NCI-H345 treated with DMSO at 0.1 percent for 48 hours (cell line): Measurements from ENCODE around the gene AFDN.
A peak's percentile ranks its signal among the peaks of the same experiment; 100 is the strongest.
"Not testable (repeated sequence)": the region's sequence is repeated elsewhere in the genome, so short reads cannot be mapped to it uniquely, and the experiment has no call there.

Experiments
- DNase-seq: peaks from one replicate; lab custom pipeline; 2025; ENCODE audit not compliant: unreplicated experiment; lab: John Stamatoyannopoulos, UW

AFDN gene

DNA sequence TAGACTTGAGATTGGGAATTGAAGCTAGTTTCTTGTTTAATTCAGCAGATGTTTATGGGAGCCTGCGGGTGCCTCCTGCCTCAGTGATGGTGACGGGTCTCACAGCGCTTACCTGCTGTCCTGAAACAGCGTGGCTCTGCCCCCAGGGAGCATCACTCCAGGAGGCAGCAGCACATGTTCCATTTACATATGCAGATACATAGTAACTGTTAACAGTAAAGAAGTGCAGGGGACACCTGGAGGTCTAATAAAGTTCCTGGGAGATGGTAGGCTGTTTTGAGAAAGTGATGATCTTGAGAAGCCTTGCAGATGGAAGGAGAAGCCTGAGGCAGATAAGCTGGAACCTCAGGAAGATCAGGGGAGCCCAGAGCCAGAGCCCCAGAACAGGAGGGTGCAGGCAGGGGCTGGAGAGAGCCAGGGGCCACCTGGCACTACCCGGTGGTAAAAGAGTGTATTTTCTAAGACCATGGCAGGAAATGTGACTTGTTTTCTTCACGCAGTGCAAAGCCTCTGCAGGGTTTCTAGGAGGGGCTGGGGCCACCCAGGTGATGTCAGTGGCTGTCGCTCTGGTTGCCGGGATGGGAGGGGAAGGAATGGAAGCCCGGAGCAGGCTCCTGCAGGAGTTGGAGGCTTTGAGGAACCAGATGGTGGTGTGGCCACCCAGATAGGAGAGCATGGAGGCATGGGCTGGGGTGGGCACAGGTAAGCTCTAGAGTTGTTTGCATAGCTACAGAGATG, 146.6 kb downstream of the AFDN start:
- peak; percentile 25 for DNase-seq

DNA sequence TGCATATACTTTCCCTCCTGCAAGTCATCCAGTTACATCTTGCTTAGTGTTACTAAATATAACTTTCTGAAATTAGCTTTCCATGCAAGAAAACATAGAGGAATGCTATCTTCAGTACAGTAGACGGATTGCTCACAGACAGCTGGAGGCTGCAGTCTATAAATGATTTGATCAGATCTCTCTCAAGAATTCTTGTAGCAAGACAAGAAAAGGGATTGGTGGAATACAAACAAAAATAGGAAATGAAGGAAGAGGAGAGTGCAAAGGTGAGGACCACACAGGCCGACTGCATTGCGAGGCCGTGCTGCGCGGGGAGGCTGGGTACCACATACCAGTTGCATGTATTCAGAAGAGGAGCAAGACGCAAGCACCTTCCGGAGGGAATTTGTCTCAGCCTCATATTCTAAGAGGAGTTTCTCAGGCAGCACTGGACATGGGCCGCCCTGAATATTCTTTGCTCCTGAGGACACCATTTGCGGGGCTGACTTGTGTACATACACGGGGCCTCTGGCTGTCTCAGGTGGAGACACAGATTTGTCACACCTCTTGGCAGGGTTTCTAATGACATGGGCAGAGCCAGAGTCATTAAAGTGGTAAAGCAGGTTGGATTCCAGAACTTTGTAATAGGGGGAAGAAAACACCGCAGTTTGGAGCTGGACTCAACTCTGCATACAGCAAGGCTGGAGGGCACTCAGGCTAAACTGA, 148.1 kb downstream of the AFDN start:
- no peak for DNase-seq

GRCh38 chr6:167975458-167975857, 148.7 kb downstream of the AFDN start:
- no peak for DNase-seq

DNA sequence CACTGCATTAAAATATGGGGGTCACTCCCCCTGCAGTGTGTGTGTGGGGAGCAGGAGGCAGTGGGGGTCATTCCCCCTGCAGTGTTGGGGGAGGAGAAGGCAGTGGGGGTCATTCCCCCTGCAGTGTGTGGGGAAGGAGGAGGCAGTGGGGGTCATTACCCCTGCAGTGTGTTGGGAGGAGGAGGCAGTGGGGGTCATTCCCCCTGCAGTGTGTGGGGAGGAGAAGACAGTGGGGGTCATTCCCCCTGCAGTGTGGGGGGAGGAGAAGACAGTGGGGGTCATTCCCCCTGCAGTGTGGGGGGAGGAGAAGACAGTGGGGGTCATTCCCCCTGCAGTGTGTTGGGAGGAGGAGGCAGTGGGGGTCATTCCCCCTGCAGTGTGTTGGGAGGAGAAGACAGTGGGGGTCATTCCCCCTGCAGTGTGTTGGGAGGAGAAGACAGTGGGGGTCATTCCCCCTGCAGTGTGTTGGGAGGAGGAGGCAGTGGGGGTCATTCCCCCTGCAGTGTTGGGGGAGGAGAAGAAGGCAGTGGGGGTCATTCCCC, 149.5 kb downstream of the AFDN start:
- DNase-seq, result not testable (repeated sequence)

- no peak for DNase-seq
These were observed 150.0 kb downstream of the AFDN start for GRCh38 chr6:167976708-167977107.

DNA sequence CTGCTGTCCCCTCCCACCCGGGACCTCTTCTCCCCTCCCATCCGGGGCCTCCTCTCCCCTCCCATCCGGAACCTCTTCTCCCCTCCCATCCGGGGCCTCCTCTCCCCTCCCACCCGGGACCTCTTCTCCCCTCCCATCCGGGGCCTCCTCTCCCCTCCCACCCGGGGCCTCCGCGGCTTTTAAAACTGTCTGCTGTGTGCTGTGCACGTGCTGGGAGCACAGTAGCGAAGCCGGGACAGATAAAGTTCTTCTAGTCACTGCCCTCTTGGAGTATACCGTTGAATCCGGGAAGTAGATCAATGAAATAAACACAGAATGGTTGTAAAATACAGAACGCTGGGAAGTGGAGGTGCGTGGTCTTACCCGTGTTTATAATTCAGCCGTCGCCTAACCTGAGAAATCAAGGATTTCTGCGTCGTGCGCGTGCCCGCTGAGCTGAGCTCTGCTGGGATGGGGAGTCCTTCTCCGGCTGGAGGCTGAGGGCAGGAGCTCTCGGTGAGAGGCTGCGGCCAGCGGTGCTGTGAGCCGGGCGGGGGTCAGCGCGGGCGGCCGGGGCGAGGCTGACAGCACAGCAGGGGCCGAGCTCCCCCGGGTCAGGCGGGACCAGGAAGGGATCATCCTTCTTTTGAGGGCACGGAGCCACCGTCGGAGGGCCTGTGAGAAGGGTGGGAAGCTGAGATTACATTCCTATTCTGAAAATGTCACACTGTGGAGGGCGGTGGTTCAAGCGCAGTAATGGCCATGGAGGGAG, 151.2 kb downstream of the AFDN start:
- DNase-seq, result no peak

- DNase-seq, result no peak
These were observed 151.9 kb downstream of the AFDN start for GRCh38 chr6:167978607-167979006.

DNA sequence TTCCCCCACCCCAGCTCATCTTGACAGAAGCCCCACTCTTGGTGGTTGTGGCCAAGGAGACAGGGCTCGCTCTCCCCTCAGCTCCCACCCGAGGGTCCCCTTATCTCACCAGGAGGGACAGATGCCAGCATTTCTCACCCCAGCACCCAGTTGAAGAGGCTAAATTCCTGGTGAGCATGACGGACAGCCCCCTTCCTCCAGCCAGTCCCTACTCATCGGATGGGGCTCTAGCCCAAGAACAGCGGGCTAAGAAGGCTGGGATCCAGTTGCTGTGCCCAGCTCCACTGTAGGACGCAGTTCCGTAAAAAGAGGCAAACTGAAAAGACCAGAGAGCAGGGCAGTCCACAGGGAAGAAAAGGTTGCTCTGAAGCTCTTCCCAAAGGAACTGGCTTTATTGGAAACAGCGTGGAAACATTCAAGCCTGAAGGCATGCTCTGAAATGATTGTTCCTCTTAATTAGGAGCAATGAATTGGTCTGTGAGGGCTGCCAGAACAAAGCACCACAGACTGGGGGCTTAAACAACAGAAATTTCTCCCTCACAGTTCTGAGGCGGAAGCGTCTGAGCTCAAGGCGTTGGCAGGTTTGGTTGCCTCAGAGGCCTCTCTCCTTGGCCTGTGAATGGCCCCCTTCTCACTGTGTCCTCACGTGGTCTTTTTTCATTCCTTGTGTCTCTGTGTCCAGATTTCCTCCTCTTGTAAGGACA, 152.9 kb downstream of the AFDN start:
- no peak for DNase-seq

DNA sequence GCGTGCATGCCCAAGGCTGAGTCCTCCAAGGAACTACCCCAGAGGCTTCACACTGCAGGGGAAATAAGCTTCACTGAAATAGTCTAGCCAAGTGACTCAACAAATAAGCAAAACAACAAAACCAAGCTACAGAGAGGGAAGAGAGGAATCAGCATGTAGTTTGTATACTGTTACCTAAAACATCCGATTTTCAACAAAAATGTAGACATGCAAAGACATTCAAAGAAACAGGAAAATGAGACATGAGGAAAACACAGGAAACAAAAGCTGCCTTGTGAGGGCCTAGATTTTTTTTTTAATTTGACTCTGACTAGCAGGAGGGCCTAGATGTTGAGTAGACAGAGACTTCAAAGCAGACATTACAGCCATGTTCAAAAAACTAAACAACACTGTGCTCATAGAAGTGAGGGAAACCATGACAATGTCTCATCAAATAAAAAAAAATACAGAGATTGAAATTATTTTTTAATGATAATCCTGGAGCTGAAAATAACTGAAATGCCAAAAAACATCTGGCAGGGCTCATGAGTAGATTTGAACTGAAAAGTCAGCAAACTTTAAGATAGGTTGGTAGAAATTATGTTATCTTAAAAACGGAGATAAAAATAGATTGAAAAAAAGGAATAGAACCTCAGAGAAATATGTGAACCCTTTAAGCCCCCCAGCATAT, 154.3 kb downstream of the AFDN start:
- DNase-seq, result no peak

DNA sequence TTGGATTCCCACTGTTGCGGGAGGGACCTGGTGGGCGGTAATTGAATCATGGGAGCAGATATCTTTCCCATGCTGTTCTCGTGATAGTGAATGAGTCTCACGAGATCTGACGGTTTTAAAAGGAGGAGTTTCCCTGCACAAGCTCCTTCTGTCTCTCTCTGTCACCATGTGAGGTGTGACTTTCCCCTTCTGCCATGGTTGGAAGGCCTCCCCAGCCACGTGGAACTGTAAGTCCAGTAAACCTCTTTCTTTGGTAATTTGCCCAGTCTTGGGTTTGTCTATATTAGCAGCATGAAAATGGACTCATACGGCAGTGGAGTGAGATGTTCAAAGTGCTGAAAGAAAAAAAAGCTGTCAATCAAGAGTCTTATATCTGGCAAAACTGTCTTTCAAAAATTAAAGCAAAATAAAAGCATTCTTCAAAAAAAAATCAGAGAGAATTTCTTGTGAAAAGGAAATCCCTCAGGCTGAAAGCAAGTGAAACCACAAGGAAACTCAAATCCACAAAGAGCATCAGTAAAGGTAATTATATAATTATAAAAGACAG, 155.3 kb downstream of the AFDN start:
- DNase-seq, result no peak

DNA sequence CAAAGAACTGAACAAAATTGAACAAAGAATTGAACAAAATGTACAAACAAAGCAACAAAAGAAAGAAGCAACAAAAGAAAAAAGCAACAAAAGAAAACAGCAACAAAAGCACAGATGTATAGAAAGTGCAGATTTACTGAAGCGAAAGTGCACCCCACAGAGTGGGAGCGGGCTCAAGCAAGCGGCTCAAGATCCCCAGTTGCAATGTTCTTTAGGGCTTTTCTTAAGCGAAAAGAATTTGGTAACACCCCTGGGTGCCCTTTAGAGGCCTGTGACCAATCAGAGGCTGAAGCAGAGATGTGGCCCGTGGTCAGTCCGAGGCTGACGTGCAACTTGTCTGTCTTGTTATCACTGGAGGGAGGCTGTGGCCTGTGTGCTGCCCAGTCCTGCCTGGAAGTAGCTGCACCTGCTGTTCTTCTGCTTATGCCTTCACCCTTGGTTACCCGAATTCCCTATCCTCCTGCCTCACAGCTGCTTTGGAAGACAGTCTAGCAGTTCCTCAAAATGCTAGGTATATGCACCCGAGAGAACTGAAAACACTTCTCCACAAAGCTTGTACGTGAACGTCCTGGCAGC, 157.5 kb downstream of the AFDN start:
- DNase-seq, result no peak

DNA sequence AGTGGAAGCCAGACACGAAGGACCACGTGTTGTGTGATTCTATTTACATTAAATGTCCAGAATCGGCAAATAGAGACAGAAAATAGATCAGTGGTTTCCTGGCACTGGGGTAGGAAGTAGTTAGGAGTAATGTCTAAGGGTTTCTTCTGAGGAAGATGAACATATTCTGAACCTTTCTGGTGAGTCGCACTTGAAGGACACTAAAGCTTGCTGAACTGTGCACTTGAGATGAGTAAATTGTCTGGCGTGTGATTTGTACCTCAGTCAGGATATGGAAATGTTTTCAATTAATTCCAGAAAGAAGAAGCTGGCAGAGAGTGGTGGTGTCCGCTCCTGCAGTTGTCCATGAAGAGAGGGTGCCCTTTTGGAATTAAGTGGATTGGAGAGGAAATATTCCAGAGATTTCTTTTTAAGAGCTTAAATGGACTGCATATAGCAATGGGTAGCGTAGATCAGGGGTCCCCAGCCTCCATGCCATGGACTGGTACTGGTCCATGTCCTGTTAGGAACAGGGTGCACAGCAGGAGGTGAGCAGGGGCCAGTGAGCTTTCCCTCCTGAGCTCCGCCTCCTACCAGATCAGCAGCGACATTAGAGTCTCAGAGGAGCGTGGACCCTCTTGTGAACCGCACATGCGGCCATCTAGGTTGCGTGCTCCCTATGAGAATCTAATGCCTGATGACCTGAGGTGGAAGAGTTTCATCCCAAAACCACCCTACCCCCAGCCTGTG, 158.3 kb downstream of the AFDN start:
- DNase-seq, result no peak

DNA sequence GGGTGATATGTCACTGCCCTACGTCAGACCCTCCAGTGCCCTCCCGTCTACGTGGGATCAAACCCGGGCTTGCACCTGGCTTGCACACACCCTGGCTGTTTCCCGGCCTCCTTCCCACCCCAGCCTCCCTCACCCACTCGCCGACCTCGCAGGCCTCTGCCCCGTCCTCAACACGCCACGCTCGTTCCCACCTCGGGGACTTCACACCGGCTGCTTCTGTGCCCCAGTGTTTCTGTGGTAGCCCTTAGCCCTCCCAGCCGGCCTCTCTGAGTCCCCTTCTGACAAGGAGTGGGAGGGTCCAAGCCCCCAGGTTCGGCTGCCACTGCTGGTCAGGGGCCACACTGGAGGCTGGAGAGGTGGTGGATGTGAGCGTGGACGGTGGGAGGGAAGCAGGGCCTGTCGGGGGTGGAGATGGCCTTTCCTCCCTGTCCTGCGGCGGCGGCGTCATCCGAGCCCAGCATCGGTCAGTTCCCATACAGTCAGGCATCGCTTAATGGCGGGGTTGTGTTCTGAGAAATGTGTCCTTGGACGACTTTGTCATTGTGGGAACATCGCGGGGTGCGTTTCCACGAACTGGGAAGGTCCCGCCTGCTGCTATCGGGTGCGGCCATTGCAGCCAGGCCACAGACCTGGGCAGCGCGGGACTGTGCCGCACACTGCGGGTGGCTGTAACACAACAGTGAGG, 159.3 kb downstream of the AFDN start:
- DNase-seq, result no peak

DNA sequence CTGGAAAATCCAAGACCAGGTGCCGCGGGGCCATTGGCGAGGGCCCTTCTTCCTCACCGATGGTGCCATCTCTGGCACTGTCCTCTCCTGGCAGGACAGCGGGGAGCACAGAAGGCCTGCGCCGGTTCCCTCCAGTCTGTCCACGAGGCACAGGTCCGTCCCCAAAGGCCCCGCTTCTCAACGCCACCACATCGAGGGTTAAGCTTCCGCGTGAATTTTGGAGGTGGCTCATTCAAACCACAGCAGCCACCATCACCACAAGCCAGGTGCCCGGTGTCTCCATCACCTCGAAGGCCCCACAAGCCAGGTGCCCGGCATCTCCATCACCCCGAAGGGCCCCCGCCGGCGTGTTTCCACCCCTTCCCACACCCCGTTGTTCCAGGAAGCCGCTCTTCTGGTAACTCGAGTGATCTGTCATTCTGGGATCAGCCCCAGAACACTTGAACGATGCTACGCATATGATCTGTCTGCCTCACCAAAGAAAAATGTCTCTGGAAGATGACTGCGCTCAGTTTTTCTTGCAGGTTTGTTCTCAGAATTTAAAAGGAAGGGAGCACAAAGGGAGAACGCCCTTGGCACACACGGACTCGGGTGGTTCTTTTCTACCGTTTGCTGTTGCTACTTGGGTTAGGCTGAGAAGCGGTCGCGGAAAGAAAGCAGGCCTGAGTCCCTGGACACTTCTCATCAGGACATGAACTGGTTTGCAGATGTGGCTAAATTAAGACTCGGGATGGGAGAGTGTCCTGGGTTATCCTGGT, 160.9 kb downstream of the AFDN start:
- DNase-seq, result no peak

- no peak for DNase-seq
These were observed 161.4 kb downstream of the AFDN start for GRCh38 chr6:167988154-167988495.

- no peak for DNase-seq
These were observed 162.5 kb downstream of the AFDN start for GRCh38 chr6:167988945-167989841.
